Lung (tissue), 12 donors: ENCODE data around the gene CXXC5. TPM values are rescaled to one million over a fixed set of nuclear protein-coding genes. Genes with fewer than 3 reads are reported as not detected.

Experiments
- ATAC-seq: fragments of 200-7000 bp; cut with Tn5 transposase; one replicate; pipeline ENCODE4 v1.9.1; 2020; ENCODE audit warnings: moderate number of reproducible peaks; ENCODE audit not compliant: insufficient read depth, low FRiP score
- DNase-seq, 3 donors: peaks; one replicate each; pipeline ENCODE4 v3.0.0-alpha.2; 2013 to 2017
- H3K27ac ChIP-seq, 2 donors: one replicate each; pipeline ENCODE4 v1.5.1; 2013; ENCODE audit warnings: mild to moderate bottlenecking in 2 of 2, moderate library complexity in 2 of 2, control low read depth in 1 of 2, inconsistent platforms in 1 of 2, low read depth in 1 of 2, low read length in 1 of 2
- H3K27me3 ChIP-seq, 3 donors: one replicate each; pipeline ENCODE4 v1.5.1; 2013; ENCODE audit warnings: low read length in 2 of 3; ENCODE audit not compliant: control insufficient read depth in 3 of 3, insufficient read depth in 3 of 3
- H3K36me3 ChIP-seq, 4 donors: one replicate each; pipeline ENCODE4 v1.5.1; 2013; ENCODE audit warnings: low read length in 4 of 4, mild to moderate bottlenecking in 1 of 4, moderate library complexity in 1 of 4; ENCODE audit not compliant: control insufficient read depth in 4 of 4, insufficient read depth in 4 of 4
- H3K4me1 ChIP-seq, 5 donors: one replicate each; pipeline ENCODE4 v1.5.1; 2013; ENCODE audit warnings: low read length in 5 of 5, mild to moderate bottlenecking in 2 of 5, moderate library complexity in 1 of 5; ENCODE audit not compliant: control insufficient read depth in 5 of 5, insufficient read depth in 5 of 5
- H3K4me3 ChIP-seq: one replicate; pipeline ENCODE4 v1.5.1; 2013; ENCODE audit warnings: mild to moderate bottlenecking, control low read depth, moderate library complexity
- H3K9ac ChIP-seq, 2 donors: one replicate each; pipeline ENCODE4 v1.5.1; 2013; ENCODE audit warnings: low read length in 2 of 2, control low read depth in 1 of 2; ENCODE audit not compliant: insufficient read depth in 1 of 2
- H3K9me3 ChIP-seq, 4 donors: one replicate each; pipeline ENCODE4 v1.5.1; 2013; ENCODE audit warnings: low read length in 3 of 4, mild to moderate bottlenecking in 1 of 4, moderate library complexity in 1 of 4; ENCODE audit not compliant: control insufficient read depth in 4 of 4, insufficient read depth in 3 of 4
- CTCF ChIP-seq: IDR thresholded peaks from 2 replicates; pipeline ENCODE4 v1.5.1; 2012; ENCODE audit warnings: mild to moderate bottlenecking; ENCODE audit errors: control extremely low read depth, extremely low read depth
- WGBS, 2 donors: extraction: QIAGEN DNeasy Blood & Tissue Kit; methylation state at CpG; one replicate each; pipeline ENCODE4 v1.1.7; 2013; 5-methylcytosine and 5-hydroxymethylcytosine counted together
- polyA plus RNA-seq, 2 donors: library from polyadenylated mRNA; stranded (reverse); fragments of 200-250 nt; gene quantifications; one replicate each; pipeline ENCODE4 v1.2.1, GENCODE V29; 2013
- total RNA-seq, 2 donors: library from RNA; depleted of rRNA in 1 of 2; stranded (reverse); fragments of >200 nt in 1 of 2; gene quantifications; one replicate each; pipeline ENCODE4 v1.2.1, GENCODE V29; 2014 to 2021
- donor health status: control.
- donor health status: control.
- donor health status: Bipolar disorder and iron deficiency.
- donor health status: healthy.
- donor health status: DM: yes; HTN: yes; CAD: no.

The CXXC5 gene
- total and polyA plus RNA-seq, 4 donors: 20.7 to 39.8 (median 25.0) TPM

- Histone ChIP-seq H3K4me3 (no peak overlapping the region), H3K36me3 (no peaks in the 10 kb centered on the region), H3K4me1 (peaks cover 0 to 36% (median 13%) of the 10 kb centered on the region in 5 donors), H3K9me3 (no peaks in the 10 kb centered on the region), H3K9ac (no peak overlapping the region), H3K27me3 (no peaks in the 10 kb centered on the region), H3K27ac (no peak overlapping the region)
- no peak for TF ChIP-seq CTCF
- no peak for DNase-seq
- 91% methylated on average over 6 of the region's 6 CpGs for WGBS, 2 donors
- ATAC-seq: no peak
Observed at GRCh38 chr5:139692148-139692547, 44.0 kb downstream of the CXXC5 start.

- no peak for TF ChIP-seq CTCF
Observed at GRCh38 chr5:139692679-139693308, 44.6 kb downstream of the CXXC5 start.

GRCh38 chr5:139693676-139694364 lies 45.7 kb downstream of the CXXC5 start:
- Histone ChIP-seq H3K4me1 (peaks cover 7 to 50% (median 23%) of the 10 kb centered on the region in 5 donors), H3K27ac (no peak overlapping the region), H3K27me3 (no peaks in the 10 kb centered on the region), H3K36me3 (no peaks in the 10 kb centered on the region), H3K9me3 (no peaks in the 10 kb centered on the region), H3K9ac (no peak overlapping the region), H3K4me3 (no peak overlapping the region)
- ATAC-seq (no peak), DNase-seq (no peak)
- TF ChIP-seq CTCF: no peak
- 92 to 93% methylated on average over 3 of the region's 3 CpGs for WGBS, 2 donors

More at GRCh38 chr5:139692679-139693308, 44.6 kb downstream of the CXXC5 start:
- no peak overlapping the region for H3K9ac ChIP-seq
- no peaks in the 10 kb centered on the region for H3K27me3 ChIP-seq
- DNase-seq (peak in 2 of 3 donors; percentile 41 to 67), ATAC-seq (no peak)
- H3K4me1 ChIP-seq: peaks cover 0 to 40% (median 16%) of the 10 kb centered on the region in 5 donors
- H3K9me3 ChIP-seq: no peaks in the 10 kb centered on the region
- no peak overlapping the region for H3K4me3 ChIP-seq
- no peaks in the 10 kb centered on the region for H3K36me3 ChIP-seq
- no peak overlapping the region for H3K27ac ChIP-seq
- WGBS, 2 donors: 75% methylated on average over 7 to 8 of the region's 8 CpGs
